ENCODE measurements around the gene TMEM170A.

DNA sequence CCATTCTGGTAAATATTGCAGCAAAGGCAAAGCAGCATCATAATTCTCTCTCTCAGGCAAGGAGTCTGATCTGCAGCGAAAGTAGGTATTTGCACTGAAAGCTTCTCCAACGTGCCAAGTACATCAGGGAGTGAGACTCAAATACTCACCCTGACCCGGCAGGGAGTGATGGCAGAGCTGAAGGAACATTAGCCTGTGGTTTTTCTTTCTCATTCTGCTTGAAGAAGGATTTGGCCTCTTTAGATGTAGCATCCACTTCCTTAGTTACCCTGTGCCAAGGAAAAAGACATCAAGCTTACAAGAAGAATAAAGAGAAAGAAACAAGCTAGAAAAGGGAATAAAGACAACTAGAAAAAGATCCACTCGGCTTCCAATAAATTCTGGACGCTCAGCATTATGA is 69.5 kb downstream of the TMEM170A start:
- TF ChIP-seq, protein P1, sequence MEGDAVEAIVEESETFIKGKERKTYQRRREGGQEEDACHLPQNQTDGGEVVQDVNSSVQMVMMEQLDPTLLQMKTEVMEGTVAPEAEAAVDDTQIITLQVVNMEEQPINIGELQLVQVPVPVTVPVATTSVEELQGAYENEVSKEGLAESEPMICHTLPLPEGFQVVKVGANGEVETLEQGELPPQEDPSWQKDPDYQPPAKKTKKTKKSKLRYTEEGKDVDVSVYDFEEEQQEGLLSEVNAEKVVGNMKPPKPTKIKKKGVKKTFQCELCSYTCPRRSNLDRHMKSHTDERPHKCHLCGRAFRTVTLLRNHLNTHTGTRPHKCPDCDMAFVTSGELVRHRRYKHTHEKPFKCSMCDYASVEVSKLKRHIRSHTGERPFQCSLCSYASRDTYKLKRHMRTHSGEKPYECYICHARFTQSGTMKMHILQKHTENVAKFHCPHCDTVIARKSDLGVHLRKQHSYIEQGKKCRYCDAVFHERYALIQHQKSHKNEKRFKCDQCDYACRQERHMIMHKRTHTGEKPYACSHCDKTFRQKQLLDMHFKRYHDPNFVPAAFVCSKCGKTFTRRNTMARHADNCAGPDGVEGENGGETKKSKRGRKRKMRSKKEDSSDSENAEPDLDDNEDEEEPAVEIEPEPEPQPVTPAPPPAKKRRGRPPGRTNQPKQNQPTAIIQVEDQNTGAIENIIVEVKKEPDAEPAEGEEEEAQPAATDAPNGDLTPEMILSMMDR (conservative IDR thresholded peaks at IDR 0.05) = no peak
- no peak for TF ChIP-seq ZFX (IDR thresholded peaks at IDR 0.05)

All from C4-2B (cell line).